Esophagus muscularis mucosa (tissue), 4 donors: ENCODE data around the gene NAP1L5.

Experiments
- EP300 ChIP-seq: sonication (generic); formaldehyde crosslinking; IDR thresholded peaks from one replicate; pipeline ENCODE4 v1.6.1; 2017; ENCODE audit warnings: antibody characterized with exemption
- POLR2AphosphoS5 ChIP-seq, 2 donors: sonication (generic); formaldehyde crosslinking; IDR thresholded peaks; one replicate each; pipeline ENCODE4 v1.6.1; 2017; ENCODE audit warnings: antibody characterized with exemption in 2 of 2
- TF ChIP-seq, protein P1 (sequence below), 3 experiments: fragments of 200-600 bp in 2 of 3; fragments of 450-650 bp in 1 of 3; sonication (generic) in 2 of 3; IDR thresholded peaks; one replicate each; pipeline ENCODE4 v1.5.1; 2017 to 2019; ENCODE audit warnings: antibody characterized with exemption in 3 of 3, mild to moderate bottlenecking in 2 of 3, moderate library complexity in 1 of 3

DNA sequence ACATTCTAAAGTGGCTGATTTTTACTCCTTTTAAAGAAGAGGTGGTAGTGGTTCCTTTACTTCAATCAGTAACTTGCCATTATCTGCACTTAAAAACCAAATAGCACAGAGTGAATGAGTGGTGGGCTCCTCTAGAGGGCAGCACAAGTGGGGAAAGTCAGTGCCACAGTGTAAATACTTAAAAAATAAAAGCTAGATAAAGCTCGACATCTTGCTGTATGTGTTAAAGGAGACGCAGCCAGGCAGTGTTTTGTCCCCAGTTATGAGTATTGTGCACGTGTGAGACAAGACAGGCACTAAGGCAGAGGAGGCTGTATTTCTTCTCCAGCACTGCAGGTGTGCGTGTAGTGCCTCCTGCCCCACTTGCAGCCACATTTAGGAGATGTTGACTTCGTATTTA lies 24.6 kb downstream of the NAP1L5 start:
- no peak for TF ChIP-seq POLR2AphosphoS5 (IDR thresholded peaks at IDR 0.05)
- TF ChIP-seq, protein P1, sequence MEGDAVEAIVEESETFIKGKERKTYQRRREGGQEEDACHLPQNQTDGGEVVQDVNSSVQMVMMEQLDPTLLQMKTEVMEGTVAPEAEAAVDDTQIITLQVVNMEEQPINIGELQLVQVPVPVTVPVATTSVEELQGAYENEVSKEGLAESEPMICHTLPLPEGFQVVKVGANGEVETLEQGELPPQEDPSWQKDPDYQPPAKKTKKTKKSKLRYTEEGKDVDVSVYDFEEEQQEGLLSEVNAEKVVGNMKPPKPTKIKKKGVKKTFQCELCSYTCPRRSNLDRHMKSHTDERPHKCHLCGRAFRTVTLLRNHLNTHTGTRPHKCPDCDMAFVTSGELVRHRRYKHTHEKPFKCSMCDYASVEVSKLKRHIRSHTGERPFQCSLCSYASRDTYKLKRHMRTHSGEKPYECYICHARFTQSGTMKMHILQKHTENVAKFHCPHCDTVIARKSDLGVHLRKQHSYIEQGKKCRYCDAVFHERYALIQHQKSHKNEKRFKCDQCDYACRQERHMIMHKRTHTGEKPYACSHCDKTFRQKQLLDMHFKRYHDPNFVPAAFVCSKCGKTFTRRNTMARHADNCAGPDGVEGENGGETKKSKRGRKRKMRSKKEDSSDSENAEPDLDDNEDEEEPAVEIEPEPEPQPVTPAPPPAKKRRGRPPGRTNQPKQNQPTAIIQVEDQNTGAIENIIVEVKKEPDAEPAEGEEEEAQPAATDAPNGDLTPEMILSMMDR (IDR thresholded peaks at IDR 0.05) = peak in 2 of 3 experiments; percentile 24 to 47
- no peak for TF ChIP-seq EP300
